GM18868 (cell line): Measurements from ENCODE around the gene EPM2A.

Experiments
- ATAC-seq: cut with Tn5 transposase; IDR thresholded peaks from one replicate; pipeline ENCODE4 v1.9.1; 2021; ENCODE audit warnings: mild to moderate bottlenecking, moderate library complexity; ENCODE audit not compliant: unreplicated experiment

The EPM2A gene

GRCh38 chr6:145609521-145609920 lies 125.8 kb downstream of the EPM2A start:
- no peak for ATAC-seq

DNA sequence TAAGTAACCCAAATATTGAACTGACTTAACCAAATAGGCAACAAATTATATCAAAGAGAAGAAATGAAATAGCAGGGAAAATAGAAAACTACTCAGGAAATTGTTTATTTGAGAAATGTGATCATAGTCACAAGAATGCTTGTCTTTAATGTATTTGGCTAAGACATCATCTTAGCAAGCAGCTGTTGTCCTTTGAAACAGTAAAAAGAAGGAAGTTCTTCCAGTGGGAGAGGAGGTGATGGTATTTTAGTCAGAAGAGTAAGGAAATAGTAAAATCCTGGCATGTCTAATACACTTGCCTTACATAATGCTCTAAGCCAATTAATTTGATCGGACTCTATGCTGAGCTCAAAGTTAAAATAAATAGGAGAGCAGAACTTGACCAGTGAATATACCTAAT lies 126.5 kb downstream of the EPM2A start:
- ATAC-seq: no peak

DNA sequence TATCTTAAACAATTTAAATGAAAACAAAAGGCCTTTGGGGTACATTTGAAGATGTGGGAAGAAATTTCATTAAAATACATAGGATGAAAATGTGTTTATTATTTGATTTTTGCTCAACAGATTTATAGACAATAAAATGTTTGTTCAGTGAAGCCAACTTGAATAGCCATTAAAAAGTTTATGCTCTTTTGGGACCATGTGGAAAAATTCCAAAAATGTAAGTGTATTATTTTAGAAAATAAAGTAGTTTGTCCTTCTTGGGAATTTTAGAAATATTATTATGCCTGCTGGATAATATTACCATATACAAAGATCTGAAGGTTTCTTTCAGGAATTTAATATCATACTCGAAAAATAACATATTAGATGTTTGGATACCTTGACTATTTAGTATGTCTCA lies 131.3 kb downstream of the EPM2A start:
- ATAC-seq: no peak

- no peak for ATAC-seq
Observed at GRCh38 chr6:145603424-145603833, 131.9 kb downstream of the EPM2A start.

- no peak for ATAC-seq
Observed at GRCh38 chr6:145602726-145603326, 132.5 kb downstream of the EPM2A start.

- no peak for ATAC-seq
Observed at GRCh38 chr6:145601397-145601796, 133.9 kb downstream of the EPM2A start.

DNA sequence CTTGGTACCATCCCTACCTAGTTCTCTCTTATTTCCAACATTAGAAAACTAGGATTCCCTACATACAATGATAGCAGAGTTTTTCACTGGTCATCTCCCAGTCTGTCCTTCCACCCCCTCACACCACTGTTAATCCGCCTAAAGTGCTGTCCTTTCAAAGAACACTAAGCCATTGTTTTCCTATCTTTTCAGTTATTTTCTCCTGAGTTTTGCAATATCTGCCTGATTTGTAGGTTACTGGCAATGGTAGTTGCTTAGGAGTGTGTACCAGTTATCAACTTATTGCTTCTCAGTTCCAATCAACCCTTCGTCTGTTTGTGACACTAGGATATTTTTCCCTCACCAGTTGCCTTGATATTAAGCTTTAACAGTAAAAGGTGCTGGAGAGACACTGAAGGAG lies 135.0 kb downstream of the EPM2A start:
- ATAC-seq: no peak

GRCh38 chr6:145588981-145589380 lies 146.3 kb downstream of the EPM2A start:
- no peak for ATAC-seq

- ATAC-seq: no peak
Observed at GRCh38 chr6:145587334-145587733, 148.0 kb downstream of the EPM2A start.

- no peak for ATAC-seq
Observed at GRCh38 chr6:145583753-145584152, 151.6 kb downstream of the EPM2A start.
